22Rv1 (cell line): Measurements from ENCODE around the gene TBC1D22A.

Source experiments
- CTCF ChIP-seq: fragments of 450-650 bp; IDR thresholded peaks from 2 replicates; pipeline ENCODE4 v1.5.1; 2017; ENCODE audit warnings: mild to moderate bottlenecking
- ZFX ChIP-seq: fragments of 450-650 bp; IDR thresholded peaks from 2 replicates; pipeline ENCODE4 v1.6.1; 2017; ENCODE audit warnings: antibody characterized with exemption, borderline replicate concordance

GRCh38 chr22:47119181-47119580, 356.7 kb downstream of the TBC1D22A start:
- TF ChIP-seq CTCF (no peak), ZFX (no peak)
